ENCODE measurements around the gene EXOC3L1. TPM values are rescaled to one million over a fixed set of nuclear protein-coding genes. Genes with fewer than 3 reads are reported as not detected.

The EXOC3L1 gene
- total RNA-seq, 2 experiments from 2014 or later = 0.23 TPM; not detected in 1

- ATAC-seq (no peak), DNase-seq (peak; percentile 46)
- CTCF ChIA-PET = interaction anchor here (0.9 to 16.0 kb wide), 4 partner anchors 7 to 147 kb away, joined by 3 to 209 read pairs (median 109); partner anchors contain the start of genes B3GNT9, FBXL8, HSF4 and NOL3
- no peak for TF ChIP-seq CTCF (IDR thresholded peaks at IDR 0.05)
- H3K4me3 Mint-ChIP-seq = peak overlapping the region; percentile 58
- no peak overlapping the region for H3K27ac Mint-ChIP-seq
- no peaks in the 10 kb centered on the region for H3K9me3 Mint-ChIP-seq
- peaks cover 50% of the 10 kb centered on the region for H3K4me1 Mint-ChIP-seq (ENCODE audit: low read depth)
- H3K36me3 Mint-ChIP-seq (ENCODE audit: low read depth) = peaks cover 19% of the 10 kb centered on the region
- H3K27me3 Mint-ChIP-seq = peaks cover 70% of the 10 kb centered on the region
- intact Hi-C loops (cut with micrococcal nuclease) = no loop called here
- POLR2A ChIA-PET = interaction anchor here (0.8 to 3.7 kb wide), 3 partner anchors 9 to 12 kb away, joined by 3 to 23 read pairs (median 4); no protein-coding TSS in a partner anchor
Measured at GRCh38 chr16:67165121-67166078, 24.5 kb downstream of the EXOC3L1 start.

- POLR2A ChIA-PET = interaction anchor here (1.9 to 3.7 kb wide), 2 partner anchors 11 to 13 kb away, joined by 4 to 23 read pairs; no protein-coding TSS in a partner anchor
- peak within 1 kb of the TSS; percentile 58 for H3K4me3 Mint-ChIP-seq
- ATAC-seq (peak; percentile 2), DNase-seq (peak; percentile 38)
- H3K27me3 Mint-ChIP-seq = peaks cover 64% of the 10 kb centered on the region
- CTCF ChIA-PET = interaction anchor here (0.9 to 16.0 kb wide), 4 partner anchors 7 to 146 kb away, joined by 3 to 209 read pairs (median 109); partner anchors contain the start of genes B3GNT9, FBXL8, HSF4 and NOL3
- H3K9me3 Mint-ChIP-seq = no peaks in the 10 kb centered on the region
- H3K36me3 Mint-ChIP-seq (ENCODE audit: low read depth) = peaks cover 19% of the 10 kb centered on the region
- no peak for TF ChIP-seq CTCF (IDR thresholded peaks at IDR 0.05)
- H3K27ac Mint-ChIP-seq = no peak within 1 kb of the TSS
- H3K4me1 Mint-ChIP-seq (ENCODE audit: low read depth) = peaks cover 43% of the 10 kb centered on the region
- intact Hi-C loops (cut with micrococcal nuclease) = no loop called here
Measured at GRCh38 chr16:67164599-67165061, 25.3 kb downstream of the EXOC3L1 start, which contains the start of gene HSF4. TSS of gene HSF4 (plus strand) at chr16:67164745. CDS start at chr16:67164812, 67 bp downstream.

GRCh38 chr16:67163999-67164558 lies 25.9 kb downstream of the EXOC3L1 start:
- peak; percentile 23 for DNase-seq
- intact Hi-C loops (cut with micrococcal nuclease) = no loop called here
- H3K27me3 Mint-ChIP-seq = peaks cover 62% of the 10 kb centered on the region
- H3K4me1 Mint-ChIP-seq (ENCODE audit: low read depth) = peaks cover 42% of the 10 kb centered on the region
- ChIA-PET POLR2A (interaction anchor here (0.8 to 5.6 kb wide), 4 partner anchors 10 to 219 kb away, joined by 3 to 67 read pairs (median 14); partner anchors contain the start of gene NOL3), CTCF (interaction anchor here (1.0 to 16.0 kb wide), 8 partner anchors 6 to 210 kb away, joined by 3 to 209 read pairs (median 5); partner anchors contain the start of genes B3GNT9, FBXL8, HSF4 and NOL3)
- no peak for ATAC-seq
- H3K4me3 Mint-ChIP-seq = peak overlapping the region; percentile 44
- no peak overlapping the region for H3K27ac Mint-ChIP-seq
- TF ChIP-seq CTCF (IDR thresholded peaks at IDR 0.05) = no peak
- H3K36me3 Mint-ChIP-seq (ENCODE audit: low read depth) = peaks cover 19% of the 10 kb centered on the region
- H3K9me3 Mint-ChIP-seq = no peaks in the 10 kb centered on the region

- H3K36me3 Mint-ChIP-seq (ENCODE audit: low read depth) = peaks cover 22% of the 10 kb centered on the region
- ChIA-PET POLR2A (interaction anchor here (0.5 to 5.6 kb wide), 5 partner anchors 11 to 219 kb away, joined by 3 to 67 read pairs (median 3); partner anchors contain the start of gene NOL3), CTCF (interaction anchor here (1.0 to 15.9 kb wide), 13 partner anchors 8 to 209 kb away, joined by 3 to 209 read pairs (median 5); partner anchors contain the start of genes CES3, HSF4 and NOL3)
- peak overlapping the region; percentile 44 for H3K4me3 Mint-ChIP-seq
- DNase-seq = peak; percentile 61
- intact Hi-C loops (cut with micrococcal nuclease) = no loop called here
- H3K27me3 Mint-ChIP-seq = peaks cover 55% of the 10 kb centered on the region
- H3K27ac Mint-ChIP-seq = no peak overlapping the region
- peaks cover 46% of the 10 kb centered on the region for H3K4me1 Mint-ChIP-seq (ENCODE audit: low read depth)
- TF ChIP-seq CTCF (IDR thresholded peaks at IDR 0.05) = no peak
- no peaks in the 10 kb centered on the region for H3K9me3 Mint-ChIP-seq
- no peak for ATAC-seq
Measured at GRCh38 chr16:67163164-67163998, 26.6 kb downstream of the EXOC3L1 start.
